Lower leg skin (tissue), 4 donors: ENCODE results near the gene POLD4. TPM values are rescaled to one million over a fixed set of nuclear protein-coding genes. Genes with fewer than 3 reads are reported as not detected.

Experiments
- DNase-seq, 2 donors: peaks; one replicate each; pipeline ENCODE4 v3.0.0-alpha.2; 2019; ENCODE audit warnings: low spot score in 2 of 2
- H3K4me3 ChIP-seq: fragments of 200-600 bp; sonication (generic); 2 replicates; pipeline ENCODE4 v1.5.1; 2017; ENCODE audit warnings: mild to moderate bottlenecking, low read depth; ENCODE audit not compliant: poor library complexity, severe bottlenecking
- POLR2A ChIP-seq, 2 donors: fragments of 450-650 bp; IDR thresholded peaks; one replicate each; pipeline ENCODE4 v1.6.1; 2016 to 2017; ENCODE audit warnings: antibody characterized with exemption in 2 of 2, mild to moderate bottlenecking in 1 of 2, moderate library complexity in 1 of 2
- whole genome bisulfite sequencing, 2 donors: methylation state at CpG; one replicate each; pipeline ENCODE4 v1.1.5; 2018; 5-methylcytosine and 5-hydroxymethylcytosine counted together
- intact Hi-C: fragments of 100-400 bp; cut with DNase I; formaldehyde crosslinking; loops from one replicate; pipeline ENCODE4 v1.15.0; 2023; ENCODE audit warnings: low total_unique reads
- total RNA-seq, 4 donors: library from RNA; depleted of rRNA; stranded (reverse); fragments of >200 nt; gene quantifications; one replicate each; pipeline ENCODE4 v1.1.0, GENCODE V29; 2016
- TF ChIP-seq, protein P1 (sequence below), 3 donors: fragments of 450-650 bp; IDR thresholded peaks; one replicate each; pipeline ENCODE4 v1.5.1; 2016; ENCODE audit warnings: antibody characterized with exemption in 3 of 3, mild to moderate bottlenecking in 3 of 3, moderate library complexity in 2 of 3

Gene POLD4
- total RNA-seq, 4 donors from 2014 or later: 82.3 to 126 (median 86.4) TPM

DNA sequence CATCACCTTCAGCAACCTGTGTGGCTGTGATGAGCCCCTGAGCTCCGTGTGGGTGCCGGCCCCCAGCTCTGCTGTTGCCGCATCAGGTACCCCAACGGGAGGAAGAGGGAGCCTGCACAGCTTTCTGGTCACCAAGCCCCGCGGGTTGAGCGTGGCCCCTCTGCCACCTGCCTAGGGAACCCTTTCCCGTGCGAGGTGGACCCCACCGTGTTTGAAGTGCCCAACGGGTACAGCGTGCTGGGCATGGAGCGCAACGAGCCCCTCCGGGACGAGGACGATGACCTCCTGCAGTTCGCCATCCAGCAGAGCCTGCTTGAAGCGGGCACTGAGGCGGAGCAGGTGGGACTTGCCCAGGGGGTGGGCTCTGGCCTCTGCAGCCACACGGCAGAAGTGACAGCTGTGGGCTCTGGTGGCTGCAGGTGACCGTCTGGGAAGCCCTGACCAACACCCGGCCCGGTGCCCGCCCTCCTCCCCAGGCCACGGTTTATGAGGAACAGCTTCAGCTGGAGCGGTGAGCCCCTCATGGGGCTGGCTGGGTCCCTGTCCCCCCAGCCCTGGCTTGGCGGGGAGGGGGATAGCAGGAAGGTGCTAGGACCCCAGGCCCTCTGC, 51.9 kb downstream of the POLD4 start:
- no peak overlapping the region for H3K4me3 ChIP-seq
- 89 to 91% methylated on average over 17 to 20 of the region's 28 CpGs for WGBS, 2 donors

More for the DNA sequence above, 51.9 kb downstream of the POLD4 start:
- DNase-seq: peak in 1 of 2 donors; percentile 87
- intact Hi-C loops: no loop called here
- TF ChIP-seq, protein P1, sequence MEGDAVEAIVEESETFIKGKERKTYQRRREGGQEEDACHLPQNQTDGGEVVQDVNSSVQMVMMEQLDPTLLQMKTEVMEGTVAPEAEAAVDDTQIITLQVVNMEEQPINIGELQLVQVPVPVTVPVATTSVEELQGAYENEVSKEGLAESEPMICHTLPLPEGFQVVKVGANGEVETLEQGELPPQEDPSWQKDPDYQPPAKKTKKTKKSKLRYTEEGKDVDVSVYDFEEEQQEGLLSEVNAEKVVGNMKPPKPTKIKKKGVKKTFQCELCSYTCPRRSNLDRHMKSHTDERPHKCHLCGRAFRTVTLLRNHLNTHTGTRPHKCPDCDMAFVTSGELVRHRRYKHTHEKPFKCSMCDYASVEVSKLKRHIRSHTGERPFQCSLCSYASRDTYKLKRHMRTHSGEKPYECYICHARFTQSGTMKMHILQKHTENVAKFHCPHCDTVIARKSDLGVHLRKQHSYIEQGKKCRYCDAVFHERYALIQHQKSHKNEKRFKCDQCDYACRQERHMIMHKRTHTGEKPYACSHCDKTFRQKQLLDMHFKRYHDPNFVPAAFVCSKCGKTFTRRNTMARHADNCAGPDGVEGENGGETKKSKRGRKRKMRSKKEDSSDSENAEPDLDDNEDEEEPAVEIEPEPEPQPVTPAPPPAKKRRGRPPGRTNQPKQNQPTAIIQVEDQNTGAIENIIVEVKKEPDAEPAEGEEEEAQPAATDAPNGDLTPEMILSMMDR (IDR thresholded peaks at IDR 0.05): no peak
- no peak for TF ChIP-seq POLR2A (IDR thresholded peaks at IDR 0.05)

Other genes starting within 250 kb of the POLD4 start
- 10 to 100 TPM; 64.5 to 84.0 (median 70.3) TPM for gene KDM2A, start 234.3 kb downstream of the POLD4 start, total RNA-seq
- 100 to 1,000 TPM in 3 of 4 donors, 10 to 100 TPM in 1; 81.1 to 127 (median 114) TPM for gene GRK2, start 87.1 kb downstream of the POLD4 start, total RNA-seq
- gene ANKRD13D, start 64.2 kb downstream of the POLD4 start, total RNA-seq: 10 to 100 TPM; 60.5 to 84.7 (median 72.8) TPM
- 10 to 100 TPM; 58.6 to 71.0 (median 62.0) TPM for gene SSH3, start 50.0 kb downstream of the POLD4 start, total RNA-seq
- gene CLCF1, start 20.1 kb upstream of the POLD4 start, total RNA-seq: 1 to 10 TPM; 2.2 to 3.3 (median 2.5) TPM
- gene RAD9A, start 38.4 kb upstream of the POLD4 start, total RNA-seq: 10 to 100 TPM; 24.9 to 28.5 (median 27.2) TPM
- gene PPP1CA, start 48.3 kb upstream of the POLD4 start, total RNA-seq: 100 to 1,000 TPM; 101 to 160 (median 143) TPM
- 1 to 10 TPM in 2 of 4 donors, under 1 TPM in 2; 0.71 to 1.3 (median 0.97) TPM for gene TBC1D10C, start 50.5 kb upstream of the POLD4 start, total RNA-seq
- 1 to 10 TPM in 2 of 4 donors, under 1 TPM in 2; 0.30 to 1.5 (median 1.0) TPM for gene CARNS1, start 62.1 kb upstream of the POLD4 start, total RNA-seq
- 100 to 1,000 TPM; 154 to 264 (median 203) TPM for gene RPS6KB2, start 74.9 kb upstream of the POLD4 start, total RNA-seq
- gene PTPRCAP, start 84.1 kb upstream of the POLD4 start, total RNA-seq: 1 to 10 TPM; 1.6 to 2.9 (median 2.1) TPM
- gene CORO1B, start 89.9 kb upstream of the POLD4 start, total RNA-seq: 10 to 100 TPM; 40.1 to 79.5 (median 66.9) TPM
- not detected for gene GPR152, start 99.2 kb upstream of the POLD4 start, total RNA-seq
- under 1 TPM in 2 of 4 donors, not detected in 2; 0.11 to 0.25 TPM for gene CABP4, start 101.8 kb upstream of the POLD4 start, total RNA-seq
- gene TMEM134, start 115.7 kb upstream of the POLD4 start, total RNA-seq: 100 to 1,000 TPM; 202 to 374 (median 252) TPM
- 10 to 100 TPM; 38.7 to 52.5 (median 47.7) TPM for gene AIP, start 129.5 kb upstream of the POLD4 start, total RNA-seq
- 10 to 100 TPM in 3 of 4 donors, 1 to 10 TPM in 1; 7.3 to 19.9 (median 12.6) TPM for gene PITPNM1, start 151.8 kb upstream of the POLD4 start, total RNA-seq
- gene CDK2AP2, start 154.6 kb upstream of the POLD4 start, total RNA-seq: 10 to 100 TPM; 16.3 to 40.4 (median 27.8) TPM
- not detected for gene CABP2, start 169.9 kb upstream of the POLD4 start, total RNA-seq
- 1,000 to 10,000 TPM; 1,126 to 2,386 (median 2,019) TPM for gene GSTP1, start 230.3 kb upstream of the POLD4 start, total RNA-seq